Keratinocyte (primary cell): ENCODE results near the gene WNT4. TPM values are rescaled to one million over a fixed set of nuclear protein-coding genes. Genes with fewer than 3 reads are reported as not detected.

Experiments
- DNase-seq: peaks from one replicate; pipeline ENCODE4 v3.0.0-alpha.2; 2011; ENCODE audit warnings: low read depth, missing footprints, low spot score
- FAIRE-seq: peaks from 2 replicates; lab custom pipeline; 2011; peaks lifted over from hg19 to GRCh38; lab: Jason Lieb, UNC
- H2AFZ ChIP-seq: 2 replicates; pipeline ENCODE4 v1.6.0; 2012; ENCODE audit warnings: low read length, control low read depth, inconsistent platforms; ENCODE audit not compliant: control insufficient read depth
- H3K27ac ChIP-seq: 2 replicates; pipeline ENCODE4 v1.5.1; 2011; ENCODE audit warnings: low read length; ENCODE audit not compliant: control insufficient read depth, insufficient read depth
- H3K27me3 ChIP-seq: 3 replicates; pipeline ENCODE4 v1.6.0; 2011; ENCODE audit warnings: low read length; ENCODE audit not compliant: control insufficient read depth, insufficient read depth; ENCODE audit errors: extremely low read depth
- H3K36me3 ChIP-seq, 2 experiments: 2 replicates in 1 of 2; 3 replicates in 1 of 2; pipeline ENCODE4 v1.5.1; 2011; ENCODE audit warnings: low read length in 2 of 2, mild to moderate bottlenecking in 1 of 2; ENCODE audit not compliant: control insufficient read depth in 2 of 2, insufficient read depth in 2 of 2; ENCODE audit errors: extremely low read depth in 1 of 2
- H3K4me1 ChIP-seq: 3 replicates; pipeline ENCODE4 v1.5.1; 2011; ENCODE audit warnings: low read length; ENCODE audit not compliant: control insufficient read depth, insufficient read depth; ENCODE audit errors: extremely low read depth
- H3K4me2 ChIP-seq: 3 replicates; pipeline ENCODE4 v1.6.0; 2011; ENCODE audit warnings: low read depth, low read length; ENCODE audit not compliant: control insufficient read depth, insufficient read depth; ENCODE audit errors: extremely low read depth
- H3K4me3 ChIP-seq, 3 experiments: fragments of 200-600 bp in 1 of 3; sonication (generic) in 1 of 3; 2 replicates in 2 of 3; 3 replicates in 1 of 3; pipeline ENCODE4 v1.5.1; 2011 to 2016; ENCODE audit warnings: low read length in 3 of 3, mild to moderate bottlenecking in 3 of 3, control low read depth in 2 of 3, inconsistent platforms in 1 of 3, low read depth in 1 of 3, mixed read lengths in 1 of 3, mixed run types in 1 of 3, moderate library complexity in 1 of 3; ENCODE audit not compliant: control insufficient read depth in 2 of 3, insufficient read depth in 2 of 3; ENCODE audit errors: extremely low read depth in 1 of 3
- H3K79me2 ChIP-seq: 2 replicates; pipeline ENCODE4 v1.6.0; 2012; ENCODE audit warnings: low read length; ENCODE audit not compliant: control insufficient read depth, insufficient read depth
- H3K9ac ChIP-seq: 3 replicates; pipeline ENCODE4 v1.6.0; 2011; ENCODE audit warnings: low read length; ENCODE audit not compliant: control insufficient read depth, insufficient read depth; ENCODE audit errors: extremely low read depth
- H3K9me1 ChIP-seq: 3 replicates; pipeline ENCODE4 v1.6.0; 2011; ENCODE audit warnings: low read length; ENCODE audit not compliant: control insufficient read depth, insufficient read depth; ENCODE audit errors: extremely low read depth
- H3K9me3 ChIP-seq: 2 replicates; pipeline ENCODE4 v1.5.1; 2012; ENCODE audit warnings: low read depth, low read length; ENCODE audit not compliant: control insufficient read depth
- H4K20me1 ChIP-seq: 3 replicates; pipeline ENCODE4 v1.6.0; 2011; ENCODE audit warnings: low read length; ENCODE audit not compliant: control insufficient read depth, insufficient read depth; ENCODE audit errors: extremely low read depth
- EZH2 ChIP-seq: IDR thresholded peaks from one replicate; pipeline ENCODE4 v1.6.1; 2012; ENCODE audit warnings: inconsistent platforms, mild to moderate bottlenecking, low read length, moderate library complexity
- dilution Hi-C: fragments of 300-500 bp; cut with MboI; formaldehyde crosslinking; loops from one replicate; pipeline ENCODE4 v1.7.0; 2020; ENCODE audit warnings: low sequenced_read_pairs; ENCODE audit not compliant: extremely low pct_ligation_motif_present
- polyA plus RNA-seq, 5 experiments: library from polyadenylated mRNA; depleted of rRNA in 3 of 5; stranded (reverse) in 3 of 5; stranded (forward) in 1 of 5; unstranded in 1 of 5; fragments of >200 nt; gene quantifications; 1 replicate in 1 of 5; 2 replicates in 3 of 5; 3 replicates in 1 of 5; pipeline versions ENCODE4 v1.2.1 to v1.2.3, GENCODE V29; 2011 to 2012; ENCODE audit warnings: missing spikeins in 2 of 5, low read depth in 1 of 5, low replicate concordance in 1 of 5
- TF ChIP-seq, protein P1 (sequence below), 3 experiments: IDR thresholded peaks in 1 of 3; conservative IDR thresholded peaks in 1 of 3; optimal IDR thresholded peaks in 1 of 3; 2 replicates in 2 of 3; 3 replicates in 1 of 3; pipeline versions ENCODE3 to v1.5.1; 2011; ENCODE audit warnings: low read length in 3 of 3, mild to moderate bottlenecking in 3 of 3, moderate library complexity in 2 of 3, control low read depth in 1 of 3, inconsistent platforms in 1 of 3; ENCODE audit not compliant: insufficient read depth in 2 of 3; ENCODE audit errors: extremely low read depth in 1 of 3

WNT4 gene
- polyA plus RNA-seq, 1 donor (not counting 4 experiments of a cell fraction or from before 2014, with no cell fraction given): 2.6 TPM

DNA sequence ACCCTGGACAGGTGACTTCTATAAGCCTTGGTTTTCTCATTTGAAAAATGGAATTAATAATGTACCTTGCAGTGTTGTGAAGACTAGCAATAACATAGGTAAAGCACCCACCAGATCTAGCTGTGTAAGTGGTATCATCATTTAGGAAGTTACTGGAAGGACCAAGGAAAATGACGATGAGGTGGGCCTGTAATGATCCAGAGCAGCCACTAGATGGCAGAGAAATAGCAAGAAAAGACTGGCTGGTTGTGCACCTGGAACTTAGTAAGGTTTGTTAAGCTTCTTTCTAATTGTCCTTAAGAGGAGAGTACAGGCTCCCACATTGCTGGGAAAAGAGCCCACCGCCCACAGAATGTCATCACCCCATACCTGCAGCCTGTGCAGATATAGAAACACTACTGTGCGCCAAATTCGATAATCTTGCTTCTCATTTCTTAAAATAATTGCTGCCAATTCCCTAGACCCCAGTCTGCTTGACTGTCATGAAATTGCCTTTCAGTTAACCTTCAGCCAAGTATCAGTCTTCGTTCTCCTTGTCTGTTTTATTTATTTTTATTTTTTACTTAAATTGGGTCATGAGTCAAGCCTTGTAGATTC lies 37.2 kb downstream of the WNT4 start:
- no peak overlapping the region for H3K4me2 ChIP-seq
- H2AFZ ChIP-seq: no peak overlapping the region
- dilution Hi-C loops: no loop called here
- H3K4me1 ChIP-seq: peaks cover 13% of the 10 kb centered on the region
- H3K27ac ChIP-seq: no peak overlapping the region
- H3K4me3 ChIP-seq: no peak overlapping the region
- H3K9me1 ChIP-seq: no peaks in the 10 kb centered on the region
- FAIRE-seq: peak; percentile 32
- H4K20me1 ChIP-seq: peaks cover 24% of the 10 kb centered on the region
- peaks cover 21 to 24% of the 10 kb centered on the region in 2 experiments for H3K36me3 ChIP-seq
- no peaks in the 10 kb centered on the region for H3K9me3 ChIP-seq
- peak; percentile 33 for DNase-seq
- TF ChIP-seq, protein P1, sequence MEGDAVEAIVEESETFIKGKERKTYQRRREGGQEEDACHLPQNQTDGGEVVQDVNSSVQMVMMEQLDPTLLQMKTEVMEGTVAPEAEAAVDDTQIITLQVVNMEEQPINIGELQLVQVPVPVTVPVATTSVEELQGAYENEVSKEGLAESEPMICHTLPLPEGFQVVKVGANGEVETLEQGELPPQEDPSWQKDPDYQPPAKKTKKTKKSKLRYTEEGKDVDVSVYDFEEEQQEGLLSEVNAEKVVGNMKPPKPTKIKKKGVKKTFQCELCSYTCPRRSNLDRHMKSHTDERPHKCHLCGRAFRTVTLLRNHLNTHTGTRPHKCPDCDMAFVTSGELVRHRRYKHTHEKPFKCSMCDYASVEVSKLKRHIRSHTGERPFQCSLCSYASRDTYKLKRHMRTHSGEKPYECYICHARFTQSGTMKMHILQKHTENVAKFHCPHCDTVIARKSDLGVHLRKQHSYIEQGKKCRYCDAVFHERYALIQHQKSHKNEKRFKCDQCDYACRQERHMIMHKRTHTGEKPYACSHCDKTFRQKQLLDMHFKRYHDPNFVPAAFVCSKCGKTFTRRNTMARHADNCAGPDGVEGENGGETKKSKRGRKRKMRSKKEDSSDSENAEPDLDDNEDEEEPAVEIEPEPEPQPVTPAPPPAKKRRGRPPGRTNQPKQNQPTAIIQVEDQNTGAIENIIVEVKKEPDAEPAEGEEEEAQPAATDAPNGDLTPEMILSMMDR (optimal IDR thresholded peaks at IDR 0.05 in 1 of 3, IDR thresholded peaks at IDR 0.05 in 1 of 3, conservative IDR thresholded peaks at IDR 0.05 in 1 of 3; ENCODE audit: extremely low read depth in 1 of 3, insufficient read depth in 2 of 3, low read length in 3 of 3): peak; percentile 69 to 87 (median 71)
- no peak for TF ChIP-seq EZH2
- H3K79me2 ChIP-seq: peaks cover 49% of the 10 kb centered on the region
- H3K9ac ChIP-seq: no peak overlapping the region
- H3K27me3 ChIP-seq: no peaks in the 10 kb centered on the region

DNA sequence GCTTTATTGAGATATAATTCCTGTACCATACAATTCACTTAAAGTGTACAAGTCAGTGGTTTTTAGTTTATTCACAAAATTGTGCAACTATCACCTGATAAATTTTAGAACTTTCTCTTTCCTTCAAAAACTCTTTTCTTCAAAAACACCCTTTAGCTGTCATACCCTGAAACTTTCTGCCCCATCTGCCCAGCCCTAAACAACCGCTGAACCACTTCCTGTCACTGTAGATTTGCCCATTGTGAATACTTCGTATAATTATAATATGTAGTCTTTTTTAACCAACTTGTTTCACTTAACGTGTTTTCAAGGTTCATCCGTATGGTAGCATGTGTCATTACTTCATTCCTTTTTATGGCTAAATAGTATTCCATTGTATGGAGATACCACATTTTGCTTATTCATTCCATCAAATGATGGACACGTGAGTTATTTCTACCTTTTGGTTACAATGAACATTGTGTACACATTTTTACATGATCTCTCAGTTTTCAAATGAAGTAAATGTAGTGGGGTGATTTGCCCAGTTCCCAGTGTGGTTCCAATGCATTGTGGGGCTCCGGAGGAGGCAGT lies 37.9 kb downstream of the WNT4 start:
- H4K20me1 ChIP-seq: peaks cover 27% of the 10 kb centered on the region
- DNase-seq (no peak), FAIRE-seq (no peak)
- H3K79me2 ChIP-seq: peaks cover 56% of the 10 kb centered on the region
- no peak overlapping the region for H2AFZ ChIP-seq
- peaks cover 13% of the 10 kb centered on the region for H3K4me1 ChIP-seq
- no peaks in the 10 kb centered on the region for H3K9me3 ChIP-seq
- no peaks in the 10 kb centered on the region for H3K27me3 ChIP-seq
- no peak overlapping the region for H3K27ac ChIP-seq
- H3K36me3 ChIP-seq: peaks cover 25 to 26% of the 10 kb centered on the region in 2 experiments
- no peaks in the 10 kb centered on the region for H3K9me1 ChIP-seq
- no peak overlapping the region for H3K4me3 ChIP-seq
- dilution Hi-C loops: no loop called here
- TF ChIP-seq, protein P1 (optimal IDR thresholded peaks at IDR 0.05 in 1 of 3, IDR thresholded peaks at IDR 0.05 in 1 of 3, conservative IDR thresholded peaks at IDR 0.05 in 1 of 3; ENCODE audit: extremely low read depth in 1 of 3, insufficient read depth in 2 of 3, low read length in 3 of 3): no peak
- TF ChIP-seq EZH2: no peak
- H3K4me2 ChIP-seq: no peak overlapping the region
- H3K9ac ChIP-seq: no peak overlapping the region
